GM21367 (cell line): ENCODE data around the gene CTU2.

Experiments used
- ATAC-seq: cut with Tn5 transposase; IDR thresholded peaks from one replicate; pipeline ENCODE4 v1.9.1; 2021; ENCODE audit not compliant: unreplicated experiment

CTU2 gene

GRCh38 chr16:88726408-88726749, 20.1 kb downstream of the CTU2 start:
- ATAC-seq = no peak

- ATAC-seq = no peak
Observed at GRCh38 chr16:88726981-88727380, 20.7 kb downstream of the CTU2 start.

GRCh38 chr16:88727871-88728270, 21.6 kb downstream of the CTU2 start:
- ATAC-seq = no peak

- no peak for ATAC-seq
Observed at GRCh38 chr16:88730632-88731607, 24.6 kb downstream of the CTU2 start.

- ATAC-seq = no peak
Observed at GRCh38 chr16:88731699-88732098, 25.4 kb downstream of the CTU2 start.

- no peak for ATAC-seq
Observed at GRCh38 chr16:88732172-88732960, 26.1 kb downstream of the CTU2 start.

GRCh38 chr16:88732961-88733294, 26.6 kb downstream of the CTU2 start:
- ATAC-seq = no peak

- no peak for ATAC-seq
Observed at GRCh38 chr16:88733630-88734360, 27.5 kb downstream of the CTU2 start.

GRCh38 chr16:88734361-88734728, 28.0 kb downstream of the CTU2 start:
- no peak for ATAC-seq

GRCh38 chr16:88735121-88735520, 28.8 kb downstream of the CTU2 start:
- ATAC-seq = no peak

GRCh38 chr16:88735616-88736015, 29.3 kb downstream of the CTU2 start:
- no peak for ATAC-seq

GRCh38 chr16:88736088-88736487, 29.8 kb downstream of the CTU2 start:
- ATAC-seq = no peak

- ATAC-seq = no peak
Observed at GRCh38 chr16:88736496-88736895, 30.2 kb downstream of the CTU2 start.

- ATAC-seq = no peak
Observed at GRCh38 chr16:88737298-88738150, 31.2 kb downstream of the CTU2 start.

- no peak for ATAC-seq
Observed at GRCh38 chr16:88738151-88739084, 32.1 kb downstream of the CTU2 start.

- no peak for ATAC-seq
Observed at GRCh38 chr16:88739139-88739976, 33.1 kb downstream of the CTU2 start.

- no peak for ATAC-seq
Observed at GRCh38 chr16:88739977-88740726, 33.8 kb downstream of the CTU2 start.

- no peak for ATAC-seq
Observed at GRCh38 chr16:88740727-88741055, 34.4 kb downstream of the CTU2 start.
